NCI-H146 treated with DMSO at 0.1 percent for 48 hours (cell line): Measurements from ENCODE around the gene RIMS4.

Source experiments
- DNase-seq: peaks from one replicate; lab custom pipeline; 2025; ENCODE audit not compliant: unreplicated experiment; lab: John Stamatoyannopoulos, UW

RIMS4 gene

DNA sequence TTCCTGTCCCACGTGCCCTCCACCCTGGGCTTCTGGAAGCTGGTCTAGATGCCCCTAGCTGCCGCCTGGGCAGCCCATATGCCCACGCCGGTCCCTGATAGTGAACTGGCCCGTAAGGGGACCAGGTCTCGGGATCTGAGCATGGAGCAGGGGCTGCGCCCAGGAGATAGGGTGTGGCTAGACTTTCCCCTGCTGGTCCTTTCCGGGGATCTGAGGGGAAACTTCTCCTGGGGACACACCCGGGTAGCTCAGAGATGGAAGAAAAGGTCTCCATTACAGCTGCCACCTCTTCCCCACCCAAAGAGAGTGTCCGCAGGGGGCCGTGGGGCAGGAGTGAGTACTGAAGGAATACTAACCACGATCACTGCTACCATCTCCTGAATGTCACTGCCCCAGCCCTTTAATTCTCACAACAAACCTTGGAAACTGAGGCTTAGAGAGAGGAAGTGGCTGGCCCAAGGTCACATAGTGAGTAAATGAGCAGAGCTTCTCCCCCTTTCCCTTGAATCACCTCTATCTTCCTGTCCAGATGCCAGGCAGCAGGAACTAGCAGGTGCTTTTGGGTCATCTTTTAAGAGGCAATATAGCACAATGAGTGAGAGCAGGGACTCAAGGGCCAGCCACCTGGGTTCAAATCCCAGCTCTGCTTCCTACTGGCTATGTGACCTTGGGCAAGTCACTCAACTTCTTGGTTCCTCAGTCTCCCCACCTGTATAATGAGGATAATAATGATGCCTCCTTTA, 107.0 kb downstream of the RIMS4 start:
- no peak for DNase-seq

DNA sequence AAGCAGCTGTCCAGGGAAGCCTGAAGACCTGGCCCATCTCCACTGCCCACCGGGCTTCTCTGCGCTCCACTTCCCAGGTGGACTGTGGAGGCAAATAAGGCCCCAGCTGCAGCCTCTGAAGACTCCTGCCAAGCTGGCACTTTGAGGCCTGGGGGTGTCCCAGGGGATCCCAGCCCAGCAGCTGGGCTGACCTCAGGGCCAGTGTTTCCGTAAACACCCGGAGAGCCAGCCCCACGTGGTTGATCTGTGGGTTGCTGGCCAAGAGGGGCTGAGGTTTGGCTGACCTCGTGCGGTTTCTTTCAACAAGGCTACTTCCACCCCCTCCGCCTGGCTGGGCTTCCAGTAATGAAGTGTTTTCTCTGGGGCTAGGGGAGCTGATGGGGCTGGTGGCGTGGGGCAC, 107.6 kb downstream of the RIMS4 start:
- DNase-seq: no peak

DNA sequence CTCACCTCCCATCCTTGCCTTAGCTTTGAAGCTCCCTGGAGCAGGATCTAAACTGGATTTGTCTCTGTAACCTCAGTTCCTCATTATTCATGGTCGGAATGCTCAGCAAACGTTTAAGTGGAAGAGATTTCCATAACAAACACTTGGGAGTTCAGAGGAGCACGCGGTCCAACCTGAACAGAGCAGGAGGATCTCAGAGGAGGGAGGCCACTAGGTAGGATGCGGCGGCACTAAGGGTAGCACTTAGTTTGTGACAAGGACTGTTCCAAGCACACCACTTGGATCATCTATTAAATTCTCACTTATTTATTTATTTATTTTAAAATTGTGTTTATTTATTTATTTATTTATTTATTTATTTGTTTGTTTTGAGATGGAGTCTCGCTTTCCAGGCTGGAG, 108.5 kb downstream of the RIMS4 start:
- DNase-seq: no peak
